K562 (cell line): ENCODE results near the gene RPS27. TPM values are rescaled to one million over a fixed set of nuclear protein-coding genes. Genes with fewer than 3 reads are reported as not detected.

Source experiments
- ASH1L ChIP-seq: fragments of 450-650 bp; IDR thresholded peaks from 2 replicates; pipeline ENCODE4 v1.6.1; 2018; ENCODE audit warnings: borderline replicate concordance, mild to moderate bottlenecking, low read depth; ENCODE audit not compliant: partially characterized antibody
- EGR1 ChIP-seq: fragments of 450-650 bp; conservative IDR thresholded peaks from 2 replicates; pipeline ENCODE4 v1.6.1; 2017; ENCODE audit warnings: mild to moderate bottlenecking
- FOXK2 ChIP-seq, 2 experiments: fragments of 450-650 bp; IDR thresholded peaks in 1 of 2; conservative IDR thresholded peaks in 1 of 2; 2 replicates each; pipeline ENCODE4 v1.6.1; 2016; ENCODE audit warnings: low read depth in 2 of 2, mild to moderate bottlenecking in 1 of 2
- HLTF ChIP-seq: fragments of 450-650 bp; IDR thresholded peaks from 2 replicates; pipeline ENCODE4 v1.6.1; 2016
- MBD2 ChIP-seq: sonication (generic); IDR thresholded peaks from 2 replicates; pipeline ENCODE4 v1.6.1; 2016; ENCODE audit warnings: low read depth, borderline replicate concordance
- SMAD3 ChIP-seq: fragments of 450-650 bp; formaldehyde crosslinking; conservative IDR thresholded peaks from 2 replicates; pipeline ENCODE4 v1.4.0; 2020; ENCODE audit warnings: mild to moderate bottlenecking
- SMARCA4 ChIP-seq: fragments of 450-650 bp; IDR thresholded peaks from 2 replicates; pipeline ENCODE4 v1.6.1; 2016
- ZNF23 ChIP-seq: fragments of 250-450 bp; sonication (Bioruptor Pico); IDR thresholded peaks from 2 replicates; pipeline ENCODE4 v1.4.0; 2020; ENCODE audit warnings: mild to moderate bottlenecking
- ZNF384 ChIP-seq: IDR thresholded peaks from 2 replicates; pipeline ENCODE4 v1.6.1; 2012; ENCODE audit warnings: low read depth, low read length, improper control_type of control experiment
- ZNF668 ChIP-seq: fragments of 250-450 bp; sonication (Bioruptor Pico); IDR thresholded peaks from 2 replicates; pipeline ENCODE4 v1.8.0; 2022; ENCODE audit warnings: mild to moderate bottlenecking, inconsistent platforms
- ZNF707 ChIP-seq: fragments of 250-450 bp; sonication (Bioruptor Pico); conservative IDR thresholded peaks from 2 replicates; pipeline ENCODE4 v1.8.0; 2022; ENCODE audit warnings: inconsistent platforms, mild to moderate bottlenecking, moderate library complexity
- polyA plus RNA-seq, 8 experiments: library from polyadenylated mRNA; depleted of rRNA in 4 of 8; stranded (reverse) in 5 of 8; unstranded in 3 of 8; fragments of >200 nt; fragmentation: Nextera tagmentation in 2 of 8; fragmentation: Illumina TruSeq in 1 of 8; extraction: Ambion mirVana in 2 of 8; extraction: Trizol in 1 of 8; gene quantifications; 2 replicates each; pipeline versions ENCODE4 v1.2.1 to v1.2.3, GENCODE V29; 2011 to 2014; ENCODE audit warnings: inconsistent platforms in 1 of 8, missing spikeins in 1 of 8
- total RNA-seq, 7 experiments: library from RNA; depleted of rRNA in 6 of 7; stranded (reverse); fragments of >200 nt in 6 of 7; fragmentation: Illumina TruSeq in 2 of 7; extraction: Trizol in 2 of 7; gene quantifications; 2 replicates each; pipeline versions ENCODE4 v1.2.1 to v1.2.3, GENCODE V29; 2011 to 2021; ENCODE audit warnings: low replicate concordance in 1 of 7
- TF ChIP-seq, protein P1 (sequence below): fragments of 150-350 bp; conservative IDR thresholded peaks from 2 replicates; pipeline ENCODE4 v1.6.1; 2014; ENCODE audit warnings: low read length
- TF ChIP-seq, protein P2 (sequence below): sonication (generic); formaldehyde crosslinking; IDR thresholded peaks from 2 replicates; pipeline ENCODE4 v1.8.0; 2022; ENCODE audit warnings: missing genetic modification reagents, mild to moderate bottlenecking, moderate library complexity, borderline replicate concordance
- TF ChIP-seq, protein P3 (sequence below): fragments of 250-450 bp; sonication (Bioruptor Pico); IDR thresholded peaks from 2 replicates; pipeline ENCODE4 v1.9.0; 2021; ENCODE audit warnings: mild to moderate bottlenecking

Gene RPS27
- total and polyA plus RNA-seq, 9 of the 15 experiments (the other 6 are each of a cell fraction or from before 2014, with no cell fraction given), result 2,091 to 9,377 (median 6,706) TPM

DNA sequence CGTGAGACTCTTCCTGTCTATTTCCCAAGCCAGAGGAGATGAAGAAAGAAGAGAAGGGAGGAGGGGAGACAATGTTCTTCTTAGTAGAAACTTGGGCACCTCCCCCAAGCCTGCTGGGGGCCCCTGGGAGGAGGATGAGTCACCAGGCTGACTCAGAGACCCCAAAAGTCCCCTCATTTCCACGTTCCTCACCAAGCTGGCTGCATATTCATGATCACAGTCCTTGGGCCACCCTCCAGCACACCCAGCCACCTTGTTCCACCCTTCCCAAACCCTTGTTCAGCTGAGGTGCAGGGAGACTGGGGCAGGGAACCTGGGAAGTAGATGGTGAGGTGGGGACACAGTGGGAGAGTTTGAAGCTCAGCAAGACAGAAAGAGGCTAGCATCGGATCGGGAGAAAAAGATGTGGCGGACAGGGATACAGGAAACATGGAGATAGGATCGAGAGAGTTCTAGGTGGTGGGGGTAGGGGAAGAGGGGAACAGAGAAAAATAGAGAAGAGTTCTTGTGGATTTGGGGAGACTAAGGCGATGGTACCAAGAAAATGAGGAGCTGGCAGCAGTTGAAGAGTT lies 5.1 kb upstream of the RPS27 start (continued):
- TF ChIP-seq, protein P1, sequence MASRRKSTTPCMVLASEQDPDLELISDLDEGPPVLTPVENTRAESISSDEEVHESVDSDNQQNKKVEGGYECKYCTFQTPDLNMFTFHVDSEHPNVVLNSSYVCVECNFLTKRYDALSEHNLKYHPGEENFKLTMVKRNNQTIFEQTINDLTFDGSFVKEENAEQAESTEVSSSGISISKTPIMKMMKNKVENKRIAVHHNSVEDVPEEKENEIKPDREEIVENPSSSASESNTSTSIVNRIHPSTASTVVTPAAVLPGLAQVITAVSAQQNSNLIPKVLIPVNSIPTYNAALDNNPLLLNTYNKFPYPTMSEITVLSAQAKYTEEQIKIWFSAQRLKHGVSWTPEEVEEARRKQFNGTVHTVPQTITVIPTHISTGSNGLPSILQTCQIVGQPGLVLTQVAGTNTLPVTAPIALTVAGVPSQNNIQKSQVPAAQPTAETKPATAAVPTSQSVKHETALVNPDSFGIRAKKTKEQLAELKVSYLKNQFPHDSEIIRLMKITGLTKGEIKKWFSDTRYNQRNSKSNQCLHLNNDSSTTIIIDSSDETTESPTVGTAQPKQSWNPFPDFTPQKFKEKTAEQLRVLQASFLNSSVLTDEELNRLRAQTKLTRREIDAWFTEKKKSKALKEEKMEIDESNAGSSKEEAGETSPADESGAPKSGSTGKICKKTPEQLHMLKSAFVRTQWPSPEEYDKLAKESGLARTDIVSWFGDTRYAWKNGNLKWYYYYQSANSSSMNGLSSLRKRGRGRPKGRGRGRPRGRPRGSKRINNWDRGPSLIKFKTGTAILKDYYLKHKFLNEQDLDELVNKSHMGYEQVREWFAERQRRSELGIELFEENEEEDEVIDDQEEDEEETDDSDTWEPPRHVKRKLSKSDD, result no peak
- TF ChIP-seq ZNF23 (no peak), ASH1L (peak; percentile 20), SMARCA4 (peak; percentile 83), FOXK2 (conservative IDR thresholded peaks at IDR 0.05 in 1 of 2, IDR thresholded peaks at IDR 0.05 in 1 of 2; ENCODE audit: low read depth in 2 of 2) (0 out of 4 replicates have a peak, but pooled peaks of 1 of the 2 experiments have one; percentile 32), HLTF (peak; percentile 69; the same call in 1 of the 2 replicates), MBD2 (no peak), ZNF668 (CRISPR knock-in tag) (no peak), EGR1 (0 out of 2 replicates have a peak, but pooled peaks have one; percentile 12), SMAD3 (CRISPR knock-in tag) (no peak), ZNF707 (CRISPR knock-in tag) (no peak), ZNF384 (no peak)
- TF ChIP-seq, protein P2, sequence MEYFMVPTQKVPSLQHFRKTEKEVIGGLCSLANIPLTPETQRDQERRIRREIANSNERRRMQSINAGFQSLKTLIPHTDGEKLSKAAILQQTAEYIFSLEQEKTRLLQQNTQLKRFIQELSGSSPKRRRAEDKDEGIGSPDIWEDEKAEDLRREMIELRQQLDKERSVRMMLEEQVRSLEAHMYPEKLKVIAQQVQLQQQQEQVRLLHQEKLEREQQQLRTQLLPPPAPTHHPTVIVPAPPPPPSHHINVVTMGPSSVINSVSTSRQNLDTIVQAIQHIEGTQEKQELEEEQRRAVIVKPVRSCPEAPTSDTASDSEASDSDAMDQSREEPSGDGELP (CRISPR knock-in tag), result peak; percentile 50; the same call in 1 of the 2 replicates
- TF ChIP-seq, protein P3, sequence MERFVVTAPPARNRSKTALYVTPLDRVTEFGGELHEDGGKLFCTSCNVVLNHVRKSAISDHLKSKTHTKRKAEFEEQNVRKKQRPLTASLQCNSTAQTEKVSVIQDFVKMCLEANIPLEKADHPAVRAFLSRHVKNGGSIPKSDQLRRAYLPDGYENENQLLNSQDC (CRISPR knock-in tag), result no peak
